Measurements from ENCODE around the gene CDK3.

DNA sequence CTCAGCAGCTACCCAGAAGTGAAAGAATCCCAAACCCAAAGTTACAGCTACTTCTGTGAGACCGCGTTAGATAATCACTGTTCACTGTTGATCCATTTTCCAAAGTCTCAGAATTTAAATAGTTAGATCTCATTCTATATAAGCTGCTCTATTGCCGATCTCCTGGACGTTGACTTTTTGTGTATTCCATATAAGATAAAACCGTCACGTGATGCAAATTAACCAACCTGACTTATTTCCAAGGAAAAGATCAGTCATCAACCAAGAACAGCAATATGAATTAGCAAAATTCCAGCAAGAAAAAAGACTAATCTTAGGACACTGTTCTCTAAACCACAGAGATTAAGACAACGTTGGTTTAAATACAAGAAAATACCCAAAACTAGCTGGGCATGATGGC, 30.0 kb upstream of the CDK3 start:
- TF ChIP-seq, protein P1, sequence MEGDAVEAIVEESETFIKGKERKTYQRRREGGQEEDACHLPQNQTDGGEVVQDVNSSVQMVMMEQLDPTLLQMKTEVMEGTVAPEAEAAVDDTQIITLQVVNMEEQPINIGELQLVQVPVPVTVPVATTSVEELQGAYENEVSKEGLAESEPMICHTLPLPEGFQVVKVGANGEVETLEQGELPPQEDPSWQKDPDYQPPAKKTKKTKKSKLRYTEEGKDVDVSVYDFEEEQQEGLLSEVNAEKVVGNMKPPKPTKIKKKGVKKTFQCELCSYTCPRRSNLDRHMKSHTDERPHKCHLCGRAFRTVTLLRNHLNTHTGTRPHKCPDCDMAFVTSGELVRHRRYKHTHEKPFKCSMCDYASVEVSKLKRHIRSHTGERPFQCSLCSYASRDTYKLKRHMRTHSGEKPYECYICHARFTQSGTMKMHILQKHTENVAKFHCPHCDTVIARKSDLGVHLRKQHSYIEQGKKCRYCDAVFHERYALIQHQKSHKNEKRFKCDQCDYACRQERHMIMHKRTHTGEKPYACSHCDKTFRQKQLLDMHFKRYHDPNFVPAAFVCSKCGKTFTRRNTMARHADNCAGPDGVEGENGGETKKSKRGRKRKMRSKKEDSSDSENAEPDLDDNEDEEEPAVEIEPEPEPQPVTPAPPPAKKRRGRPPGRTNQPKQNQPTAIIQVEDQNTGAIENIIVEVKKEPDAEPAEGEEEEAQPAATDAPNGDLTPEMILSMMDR (IDR thresholded peaks at IDR 0.05; ENCODE audit: extremely low read depth in 1 of 2, insufficient read depth in 1 of 2, low read depth in 1 of 2, low read length in 2 of 2): no peak
- TF ChIP-seq POLR2A (IDR thresholded peaks at IDR 0.05; ENCODE audit: low read depth, low read length): no peak
- TF ChIP-seq POLR2AphosphoS5 (IDR thresholded peaks at IDR 0.05; ENCODE audit: insufficient read depth, low read depth, low read length): no peak
- TF ChIP-seq EZH2 (IDR thresholded peaks at IDR 0.05; ENCODE audit: borderline replicate concordance, low read depth, low read length, severe bottlenecking): no peak
- no peak for TF ChIP-seq MYC (IDR thresholded peaks at IDR 0.05; ENCODE audit: low read depth, low read length)
- TF ChIP-seq, protein P2, sequence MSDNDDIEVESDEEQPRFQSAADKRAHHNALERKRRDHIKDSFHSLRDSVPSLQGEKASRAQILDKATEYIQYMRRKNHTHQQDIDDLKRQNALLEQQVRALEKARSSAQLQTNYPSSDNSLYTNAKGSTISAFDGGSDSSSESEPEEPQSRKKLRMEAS (IDR thresholded peaks at IDR 0.05; ENCODE audit: insufficient read depth, insufficient read length): no peak
- no peak for TF ChIP-seq JUN (IDR thresholded peaks at IDR 0.05; ENCODE audit: borderline replicate concordance, insufficient read depth, insufficient read length, low read depth)
